ENCODE measurements around the gene FBF1. TPM values are rescaled to one million over a fixed set of nuclear protein-coding genes. Genes with fewer than 3 reads are reported as not detected.

FBF1 gene
- total RNA-seq, 3 donors from 2014 or later = 7.7 to 18.7 (median 17.7) TPM

DNA sequence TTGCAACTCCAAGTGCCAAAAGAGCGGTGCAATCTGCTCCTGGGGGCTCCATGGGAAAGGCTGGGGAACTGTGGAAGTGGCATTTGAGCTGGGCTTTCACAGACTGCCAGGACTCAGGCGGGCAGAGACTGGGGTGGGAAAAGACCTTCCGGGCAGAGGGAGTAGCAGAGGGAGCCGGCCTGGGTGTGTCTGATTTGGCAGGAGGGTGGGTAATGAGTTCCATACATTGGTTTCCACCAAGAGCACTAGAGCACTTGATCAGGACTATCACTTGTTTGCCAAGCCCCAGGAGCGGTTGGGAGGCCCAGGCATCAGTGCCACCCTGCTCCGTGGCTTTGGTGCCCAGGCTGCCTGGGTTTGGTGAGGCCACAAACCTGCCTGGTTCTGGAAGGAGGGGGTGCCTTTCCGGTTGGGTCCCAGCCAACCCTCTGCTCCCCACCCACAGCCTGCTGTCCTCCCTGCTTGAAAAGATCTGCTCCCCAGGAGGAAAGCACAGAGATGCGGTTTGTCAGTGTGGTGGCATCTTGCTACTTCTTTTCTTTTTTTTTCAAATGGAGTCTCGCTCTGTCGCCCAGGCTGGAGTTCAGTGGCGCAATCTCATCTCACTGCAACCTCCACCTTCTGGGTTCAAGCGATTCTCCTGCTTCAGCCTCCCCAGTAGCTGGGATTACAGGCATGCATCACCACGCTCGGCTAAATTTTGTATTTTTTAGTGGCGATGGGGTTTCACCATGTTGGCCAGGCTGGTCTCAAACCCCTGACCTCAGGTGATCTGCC is 59.0 kb downstream of the FBF1 start:
- Histone ChIP-seq H3K27ac (no peak overlapping the region), H3K4me1 (peaks cover 0 to 3% of the 10 kb centered on the region in 2 donors), H3K4me3 (no peak overlapping the region), H3K27me3 (no peaks in the 10 kb centered on the region), H3K36me3 (no peaks in the 10 kb centered on the region), H3K9me3 (no peaks in the 10 kb centered on the region)
- TF ChIP-seq, protein P1, sequence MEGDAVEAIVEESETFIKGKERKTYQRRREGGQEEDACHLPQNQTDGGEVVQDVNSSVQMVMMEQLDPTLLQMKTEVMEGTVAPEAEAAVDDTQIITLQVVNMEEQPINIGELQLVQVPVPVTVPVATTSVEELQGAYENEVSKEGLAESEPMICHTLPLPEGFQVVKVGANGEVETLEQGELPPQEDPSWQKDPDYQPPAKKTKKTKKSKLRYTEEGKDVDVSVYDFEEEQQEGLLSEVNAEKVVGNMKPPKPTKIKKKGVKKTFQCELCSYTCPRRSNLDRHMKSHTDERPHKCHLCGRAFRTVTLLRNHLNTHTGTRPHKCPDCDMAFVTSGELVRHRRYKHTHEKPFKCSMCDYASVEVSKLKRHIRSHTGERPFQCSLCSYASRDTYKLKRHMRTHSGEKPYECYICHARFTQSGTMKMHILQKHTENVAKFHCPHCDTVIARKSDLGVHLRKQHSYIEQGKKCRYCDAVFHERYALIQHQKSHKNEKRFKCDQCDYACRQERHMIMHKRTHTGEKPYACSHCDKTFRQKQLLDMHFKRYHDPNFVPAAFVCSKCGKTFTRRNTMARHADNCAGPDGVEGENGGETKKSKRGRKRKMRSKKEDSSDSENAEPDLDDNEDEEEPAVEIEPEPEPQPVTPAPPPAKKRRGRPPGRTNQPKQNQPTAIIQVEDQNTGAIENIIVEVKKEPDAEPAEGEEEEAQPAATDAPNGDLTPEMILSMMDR (IDR thresholded peaks at IDR 0.05) = no peak
- no peak for TF ChIP-seq POLR2A (IDR thresholded peaks at IDR 0.05)
- TF ChIP-seq POLR2AphosphoS5 (IDR thresholded peaks at IDR 0.05) = no peak
- DNase-seq (ENCODE audit: low spot score in 2 of 2) = no peak
- intact Hi-C loops (cut with DNase I; ENCODE audit: low total_unique reads) = no loop called here

GRCh38 chr17:75880266-75880665 is 60.6 kb downstream of the FBF1 start:
- no peaks in the 10 kb centered on the region for H3K9me3 ChIP-seq
- H3K36me3 ChIP-seq = no peaks in the 10 kb centered on the region
- H3K4me3 ChIP-seq = no peak overlapping the region
- TF ChIP-seq, protein P1 (IDR thresholded peaks at IDR 0.05) = no peak
- TF ChIP-seq POLR2A (IDR thresholded peaks at IDR 0.05) = no peak
- no peak for TF ChIP-seq POLR2AphosphoS5 (IDR thresholded peaks at IDR 0.05)
- intact Hi-C loops (cut with DNase I; ENCODE audit: low total_unique reads) = no loop called here
- DNase-seq (ENCODE audit: low spot score in 2 of 2) = no peak
- H3K4me1 ChIP-seq = peaks cover 5 to 18% of the 10 kb centered on the region in 2 donors
- no peaks in the 10 kb centered on the region for H3K27me3 ChIP-seq
- H3K27ac ChIP-seq = no peak overlapping the region

DNA sequence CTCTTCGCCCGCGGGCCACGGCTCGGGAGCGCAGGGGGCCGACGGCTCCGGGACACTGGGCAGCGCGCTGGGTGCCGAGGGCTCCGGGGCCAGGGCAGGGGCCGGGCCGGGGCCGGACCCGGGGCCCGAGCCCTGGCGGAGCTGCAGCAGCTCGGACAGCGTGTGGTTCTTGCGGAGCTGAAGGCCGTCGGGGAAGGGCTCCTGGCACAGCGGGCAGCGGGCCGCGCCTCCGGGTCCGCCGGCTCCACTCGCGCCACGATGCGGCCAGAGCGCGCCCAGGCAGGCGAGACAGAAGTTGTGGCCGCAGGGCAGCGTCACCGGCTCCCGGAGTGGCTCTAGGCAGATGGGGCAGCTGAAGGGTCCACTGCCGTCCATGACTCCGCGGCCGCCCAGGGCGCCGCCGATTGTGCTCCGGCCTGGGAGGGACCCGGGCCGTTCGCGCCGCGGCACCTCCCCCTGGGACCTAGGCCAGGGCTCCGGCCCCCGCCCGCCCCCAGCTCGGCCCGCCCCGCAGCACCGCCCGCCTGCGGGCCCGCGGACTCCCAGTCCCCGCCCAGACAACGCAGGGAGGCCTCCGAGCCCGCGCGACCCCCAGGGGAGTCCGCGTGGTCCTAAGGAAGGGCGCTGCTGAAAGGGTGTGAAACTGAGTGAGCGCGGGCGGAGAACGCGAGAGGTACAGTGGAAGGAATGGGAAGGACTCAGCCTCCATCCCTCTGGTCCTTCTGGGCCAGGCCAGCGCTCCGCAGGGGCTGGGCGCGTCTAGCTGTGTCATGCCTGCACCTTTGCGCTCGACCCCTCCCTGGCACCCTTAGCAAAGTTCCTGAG is 62.5 kb downstream of the FBF1 start, which contains the start of gene TRIM47:
Gene TRIM47, minus strand, starts transcription at position 408 of the 825 bp plus-strand sequence. Its CDS starts 33 bp downstream, at position 375.
- no peaks in the 10 kb centered on the region for H3K27me3 ChIP-seq
- DNase-seq (ENCODE audit: low spot score in 2 of 2) = peak in 1 of 2 donors; percentile 59
- TF ChIP-seq, protein P1 (IDR thresholded peaks at IDR 0.05) = peak in 1 of 3 donors; percentile 20
- peak in 2 of 3 donors; percentile 12 to 30 for TF ChIP-seq POLR2AphosphoS5 (IDR thresholded peaks at IDR 0.05)
- no peak for TF ChIP-seq POLR2A (IDR thresholded peaks at IDR 0.05)
- peaks cover 10 to 31% of the 10 kb centered on the region in 2 donors for H3K4me1 ChIP-seq
- intact Hi-C loops (cut with DNase I; ENCODE audit: low total_unique reads) = no loop called here
- no peaks in the 10 kb centered on the region for H3K9me3 ChIP-seq
- peak within 1 kb of the TSS; percentile 58 to 94 (median 63) for H3K4me3 ChIP-seq
- no peaks in the 10 kb centered on the region for H3K36me3 ChIP-seq
- peak within 1 kb of the TSS; percentile 95 to 97 for H3K27ac ChIP-seq

DNA sequence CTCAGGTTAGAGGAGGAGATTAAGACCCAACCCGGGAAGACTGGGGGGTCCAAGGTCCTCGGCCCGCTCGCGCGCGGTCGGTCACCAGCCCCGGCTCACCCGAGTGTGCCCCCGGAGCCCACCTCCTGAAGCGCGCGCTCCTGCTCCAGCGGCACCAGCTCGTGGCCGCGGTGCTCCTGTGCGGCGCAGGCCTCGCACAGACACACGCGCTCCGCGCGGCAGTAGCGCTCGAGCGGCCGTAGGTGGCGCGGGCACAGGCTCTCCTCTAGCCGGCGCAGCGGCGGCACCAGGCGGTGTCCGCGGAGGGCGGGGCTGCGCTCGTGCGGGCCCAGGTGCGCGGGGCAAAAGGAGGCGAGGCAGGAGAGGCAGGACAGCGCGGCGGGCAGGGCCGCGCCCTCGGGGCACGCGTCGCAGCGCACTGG is 63.1 kb downstream of the FBF1 start:
- DNase-seq (ENCODE audit: low spot score in 2 of 2) = peak; percentile 64 to 70
- peaks cover 15 to 37% of the 10 kb centered on the region in 2 donors for H3K4me1 ChIP-seq

More for the DNA sequence above, 63.1 kb downstream of the FBF1 start:
- intact Hi-C loops (cut with DNase I; ENCODE audit: low total_unique reads) = no loop called here
- peak overlapping the region; percentile 95 to 97 for H3K27ac ChIP-seq
- no peaks in the 10 kb centered on the region for H3K27me3 ChIP-seq
- H3K4me3 ChIP-seq = peak overlapping the region; percentile 58 to 94 (median 63)
- H3K9me3 ChIP-seq = no peaks in the 10 kb centered on the region
- H3K36me3 ChIP-seq = no peaks in the 10 kb centered on the region
- TF ChIP-seq, protein P1 (IDR thresholded peaks at IDR 0.05) = peak; percentile 42 to 54 (median 43)
- TF ChIP-seq POLR2A (IDR thresholded peaks at IDR 0.05) = no peak
- TF ChIP-seq POLR2AphosphoS5 (IDR thresholded peaks at IDR 0.05) = no peak

All from breast epithelium (tissue), 4 donors.